Stimulated activated CD4-positive, alpha-beta T cell treated with anti-CD3 and anti-CD28 coated beads, Interleukin-1b, Interleukin-23, amount 100 ng/mL, for 48 hours (primary cell): ENCODE measurements around the gene SSBP2.
"Not testable (repeated sequence)": the region's sequence is repeated elsewhere in the genome, so short reads cannot be mapped to it uniquely, and the experiment has no call there.

Experiments used
- DNase-seq: peaks from one replicate; pipeline ENCODE4 v3.0.0-alpha.2; 2020

SSBP2 gene

DNA sequence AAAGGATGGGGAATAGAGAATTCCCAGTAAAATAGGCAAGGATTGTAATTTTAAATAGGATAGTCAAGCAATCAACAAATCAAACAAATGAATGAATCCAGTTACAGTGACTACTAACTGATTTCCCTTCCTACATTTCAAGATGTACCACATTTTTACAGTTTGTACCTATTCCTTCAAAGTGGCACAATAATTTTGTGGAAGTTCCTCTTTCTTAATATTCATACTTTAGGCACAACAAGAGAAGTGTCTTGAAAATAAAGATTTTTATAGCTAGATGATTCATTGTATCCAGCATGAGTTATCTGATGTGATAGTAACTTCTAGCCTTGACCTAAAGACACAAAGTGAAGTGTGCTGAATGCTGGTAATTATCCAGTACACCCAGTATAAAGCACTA, 234.8 kb downstream of the SSBP2 start:
- no peak for DNase-seq

DNA sequence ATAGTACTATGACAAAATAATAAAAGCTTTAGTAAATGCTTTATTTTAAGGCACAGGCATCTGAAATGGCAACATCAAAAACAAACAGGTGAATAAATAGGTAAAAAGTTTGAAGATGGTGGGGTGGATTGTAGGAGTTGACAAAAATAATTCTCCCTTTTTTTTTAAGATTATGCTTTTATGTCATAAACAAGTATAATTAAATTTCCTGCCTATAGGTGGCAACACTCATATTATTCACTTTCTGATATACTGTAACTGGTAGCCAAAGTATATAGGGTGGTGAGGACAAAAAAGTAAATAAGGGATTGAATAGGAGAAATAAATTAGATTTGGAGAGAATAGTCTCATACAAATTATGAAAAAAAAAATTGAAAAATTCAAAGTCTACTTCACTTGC, 236.9 kb downstream of the SSBP2 start:
- no peak for DNase-seq

DNA sequence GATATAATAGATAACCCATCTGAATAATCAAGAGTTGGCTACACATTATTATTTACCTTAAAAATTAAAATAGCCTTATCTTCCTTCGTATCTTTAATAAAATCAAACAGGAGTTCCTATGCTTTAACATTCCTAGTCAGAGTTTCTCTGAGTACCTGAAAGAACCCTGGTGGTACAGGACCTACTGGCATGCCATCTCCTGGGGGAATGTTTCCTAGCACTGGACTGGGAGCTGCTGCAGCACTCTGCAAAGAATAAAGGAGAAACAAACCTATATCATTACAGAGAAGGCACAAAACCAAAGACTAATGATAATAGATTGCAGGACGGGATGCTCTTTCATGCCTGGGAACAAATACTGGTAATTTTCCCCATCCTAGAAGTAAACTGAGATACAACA, 237.4 kb downstream of the SSBP2 start:
- no peak for DNase-seq

- DNase-seq: peak; percentile 22
Observed at GRCh38 chr5:81506900-81507588, 243.9 kb downstream of the SSBP2 start.

GRCh38 chr5:81506378-81506777, 244.5 kb downstream of the SSBP2 start:
- no peak for DNase-seq

DNA sequence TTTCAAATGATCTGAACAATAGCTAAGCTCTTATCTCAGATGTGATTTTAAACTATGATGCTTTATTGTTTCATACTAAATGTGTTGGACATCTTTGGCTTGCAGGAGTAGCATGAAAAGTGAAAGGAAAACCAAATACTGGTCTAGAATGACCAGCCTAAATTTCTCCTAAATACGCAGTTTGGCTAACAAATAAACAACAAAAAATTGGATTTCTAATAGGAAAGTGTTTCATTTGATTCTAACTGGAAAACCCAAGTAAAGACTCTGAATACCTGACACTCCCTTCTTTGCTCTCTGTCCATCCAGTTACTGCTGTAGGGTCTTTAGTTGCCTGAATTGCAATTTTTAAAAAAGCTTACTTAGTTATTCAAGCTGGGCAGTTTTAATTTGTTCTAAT, 245.2 kb downstream of the SSBP2 start:
- no peak for DNase-seq

DNA sequence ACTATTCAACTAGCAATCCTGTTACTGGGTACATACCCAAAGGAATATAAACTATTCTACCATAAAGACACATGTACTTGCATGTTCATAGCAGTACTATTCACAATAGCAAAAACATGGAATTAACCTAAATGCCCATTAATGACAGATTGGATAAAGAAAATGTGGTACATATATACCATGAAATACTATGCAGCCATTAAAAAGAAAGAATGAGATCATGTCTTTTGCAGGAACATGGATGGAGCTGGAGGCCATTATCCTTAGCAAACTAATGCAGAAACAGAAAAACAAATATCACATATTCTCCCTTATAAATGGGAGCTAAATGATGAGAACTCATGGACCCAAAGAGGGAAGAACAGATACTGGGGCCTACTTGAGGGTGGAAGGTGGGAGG, 247.3 kb downstream of the SSBP2 start:
- not testable (repeated sequence) for DNase-seq

- no peak for DNase-seq
Observed at GRCh38 chr5:81495286-81495685, 255.6 kb downstream of the SSBP2 start.

DNA sequence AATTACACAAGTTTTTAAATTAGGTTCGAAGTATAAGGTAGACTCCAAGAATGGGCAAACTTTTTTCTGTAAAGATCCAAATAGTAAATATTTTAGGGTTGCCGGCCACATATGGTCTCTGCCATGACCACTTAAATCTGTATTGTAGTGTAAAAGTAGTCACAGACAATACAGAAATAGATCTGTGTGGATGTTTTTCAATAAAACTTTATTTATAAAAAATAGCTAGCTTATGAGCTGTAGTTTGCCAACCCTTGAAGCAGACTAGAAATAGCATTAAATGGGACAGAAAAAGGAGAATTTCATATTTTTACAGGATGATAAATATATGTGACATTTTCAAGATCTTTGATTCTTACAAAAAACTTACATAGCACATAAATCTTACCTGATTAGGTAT, 262.0 kb downstream of the SSBP2 start:
- no peak for DNase-seq

DNA sequence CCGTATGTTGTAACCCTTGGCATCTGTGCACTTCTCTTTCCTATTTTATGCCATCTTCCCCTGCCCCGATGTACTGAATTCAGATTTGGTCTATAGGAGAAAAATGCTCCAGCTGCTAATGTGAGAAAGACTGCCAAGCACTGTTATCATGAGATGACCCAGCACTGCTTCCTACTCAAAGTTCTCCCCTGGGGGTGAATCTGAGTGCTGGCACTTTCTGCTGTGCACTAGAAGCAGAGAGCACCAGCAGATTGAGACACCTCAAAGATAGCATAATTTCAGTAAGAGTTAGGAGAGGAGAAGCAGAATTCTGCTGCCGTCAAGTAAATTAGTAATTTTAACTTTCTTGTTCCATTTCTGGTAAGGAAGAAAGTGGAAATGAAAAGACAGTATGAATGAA, 264.2 kb downstream of the SSBP2 start:
- no peak for DNase-seq

GRCh38 chr5:81482595-81482994, 268.3 kb downstream of the SSBP2 start:
- no peak for DNase-seq

DNA sequence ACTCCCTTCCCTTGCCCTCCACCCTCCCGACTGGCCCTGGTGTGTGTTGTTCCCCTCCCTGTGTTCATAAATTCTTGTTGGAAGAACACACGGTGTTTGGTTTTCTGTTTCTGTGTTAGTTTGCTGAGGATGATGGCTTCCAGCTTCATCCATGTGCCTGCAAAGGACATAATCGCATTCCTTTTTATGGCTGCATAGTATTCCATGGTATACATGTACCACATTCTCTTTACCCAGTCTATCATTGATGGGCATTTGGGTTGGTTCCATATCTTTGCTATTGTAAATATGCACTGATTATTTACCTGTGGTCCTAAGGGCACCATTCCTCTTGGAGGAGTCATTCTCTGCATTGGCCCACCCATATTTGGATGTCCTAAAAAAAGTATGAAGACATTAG, 277.5 kb downstream of the SSBP2 start:
- DNase-seq: not testable (repeated sequence)

DNA sequence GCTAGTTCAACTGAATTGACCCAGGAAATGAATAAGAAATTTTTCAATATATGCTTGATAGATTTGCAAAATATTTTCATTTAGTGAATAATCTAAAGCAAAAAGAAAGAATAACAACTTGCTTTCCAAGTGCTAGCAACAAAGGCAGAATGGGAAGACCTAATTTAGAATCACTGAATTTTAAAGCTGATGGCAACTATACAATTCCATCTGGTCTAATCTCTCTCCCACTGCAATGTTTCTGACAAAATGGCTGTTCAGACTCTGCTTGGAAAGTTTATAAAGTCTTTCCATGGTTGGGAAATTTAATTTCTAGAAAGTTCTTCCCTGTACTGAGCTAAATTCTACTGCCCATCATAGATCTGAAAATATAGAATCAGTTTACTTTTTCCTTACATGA, 281.2 kb downstream of the SSBP2 start:
- no peak for DNase-seq

- DNase-seq: no peak
Observed at GRCh38 chr5:81450940-81451339, 300.0 kb downstream of the SSBP2 start.

DNA sequence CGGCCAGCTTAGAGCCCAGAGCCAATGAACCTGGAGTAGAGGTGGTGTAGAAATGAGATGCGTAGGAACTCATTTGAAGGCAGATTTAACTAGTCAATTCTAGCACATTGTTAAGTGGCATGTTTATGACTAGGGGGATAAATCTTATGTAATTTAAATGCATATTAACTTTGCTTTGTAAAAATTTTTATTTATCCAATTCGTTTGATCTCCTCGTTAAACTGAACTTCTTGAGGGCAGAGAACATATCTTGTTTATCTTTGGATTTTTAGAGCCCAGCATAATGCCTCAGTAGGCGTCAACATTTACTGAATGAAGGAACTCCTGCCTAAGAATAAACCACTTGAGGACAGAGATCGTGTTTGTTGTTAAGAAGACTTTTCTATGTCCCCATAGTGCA, 315.9 kb downstream of the SSBP2 start:
- no peak for DNase-seq

DNA sequence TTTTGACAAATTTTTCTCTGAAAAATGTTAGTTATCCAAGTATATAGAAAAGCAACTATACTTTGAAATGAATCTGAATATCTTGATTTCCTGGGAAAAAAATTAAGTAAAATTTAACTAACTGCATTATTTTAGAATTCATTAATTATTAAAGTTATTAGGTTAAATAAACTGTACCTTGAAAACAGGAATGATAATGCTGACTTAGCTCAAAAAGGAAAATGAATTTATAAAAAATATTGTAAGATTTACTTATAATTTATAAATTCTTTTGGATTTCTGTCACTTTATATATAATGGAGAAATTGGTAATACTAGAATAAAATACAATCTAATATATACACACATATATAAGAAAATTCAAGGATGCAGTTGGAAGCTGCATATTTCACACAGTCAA, 320.9 kb downstream of the SSBP2 start:
- DNase-seq: no peak

GRCh38 chr5:81429363-81429762, 321.5 kb downstream of the SSBP2 start:
- no peak for DNase-seq

GRCh38 chr5:81428861-81429260, 322.0 kb downstream of the SSBP2 start:
- DNase-seq: no peak

DNA sequence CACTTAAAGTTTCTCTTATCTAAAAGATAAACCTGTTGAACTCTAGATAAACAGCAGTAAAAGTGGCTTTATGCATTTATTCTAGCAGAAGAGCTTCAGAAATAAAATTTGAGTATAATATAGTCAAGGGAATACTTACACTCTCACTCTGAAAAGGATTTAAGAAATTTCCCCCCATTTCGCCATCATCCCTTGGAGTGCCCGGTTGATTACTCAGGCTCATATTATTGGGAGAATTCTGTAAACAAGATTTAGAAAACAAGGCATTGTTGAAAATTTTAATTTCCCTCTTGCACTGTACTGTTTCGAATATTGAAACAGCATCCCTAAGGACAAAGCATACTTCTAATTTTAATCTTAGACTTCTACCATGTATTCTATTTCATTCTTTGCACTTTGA, 322.5 kb downstream of the SSBP2 start:
- DNase-seq: no peak

GRCh38 chr5:81427566-81427965, 323.3 kb downstream of the SSBP2 start:
- no peak for DNase-seq

DNA sequence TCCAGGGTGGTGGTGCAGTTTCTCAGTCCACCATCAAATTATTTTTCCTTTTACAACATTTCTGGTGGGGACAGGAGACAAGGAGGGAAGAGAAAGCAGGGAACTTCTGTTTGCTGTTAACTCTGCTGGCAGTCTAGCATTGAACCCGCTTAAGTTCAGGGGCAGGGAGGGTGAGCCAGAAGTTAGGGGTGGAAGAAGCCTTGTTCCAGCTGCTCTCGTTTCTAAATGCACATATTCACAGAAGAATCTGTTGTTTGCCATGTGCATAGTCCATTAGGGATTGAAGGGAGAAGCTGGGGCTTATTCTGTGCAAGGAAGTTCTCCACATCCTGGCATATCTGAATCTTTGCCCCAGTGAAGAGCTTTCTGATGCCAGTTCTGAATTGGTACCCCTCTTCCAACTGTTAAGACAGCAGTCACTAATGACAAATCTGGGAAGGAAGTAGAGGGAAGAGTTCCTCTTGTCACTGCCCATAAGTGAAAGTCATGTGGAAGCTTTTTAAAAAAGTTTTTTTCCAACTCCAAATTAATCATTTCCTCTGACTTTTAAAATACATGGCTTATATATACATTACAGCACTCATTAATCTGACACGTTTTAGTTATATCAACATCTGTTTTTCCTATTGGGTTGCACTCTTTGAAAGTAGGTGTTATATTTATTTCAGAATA, 324.4 kb downstream of the SSBP2 start:
- DNase-seq: no peak

DNA sequence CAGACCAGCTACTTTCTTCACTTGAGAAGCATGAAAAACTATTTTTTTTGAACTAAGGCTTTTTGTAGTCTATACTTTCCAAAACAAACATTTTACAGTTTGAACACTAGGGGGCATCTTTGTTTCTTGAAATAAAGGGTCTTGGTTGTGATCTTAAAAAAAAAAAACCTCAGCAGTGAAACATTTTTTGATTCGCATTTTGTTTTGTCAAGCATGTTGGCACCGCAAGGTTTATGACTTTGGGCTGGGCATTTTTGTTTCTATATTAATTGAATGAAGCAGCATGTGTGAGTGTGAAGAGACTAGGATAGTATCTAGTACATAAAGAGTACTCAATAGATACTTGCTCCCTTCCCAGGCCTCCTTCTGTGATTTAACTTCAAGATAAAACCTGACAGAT, 325.3 kb downstream of the SSBP2 start:
- no peak for DNase-seq

GRCh38 chr5:81424728-81425127, 326.2 kb downstream of the SSBP2 start:
- DNase-seq: no peak

- DNase-seq: no peak
Observed at GRCh38 chr5:81422671-81423070, 328.2 kb downstream of the SSBP2 start.
